Measurements from ENCODE around the gene CCDC159.
"Not testable (repeated sequence)": the region's sequence is repeated elsewhere in the genome, so short reads cannot be mapped to it uniquely, and the experiment has no call there.

CCDC159 gene

GRCh38 chr19:11323601-11324078 lies 22.7 kb upstream of the CCDC159 start:
- no peaks in the 10 kb centered on the region for H3K9me3 ChIP-seq (ENCODE audit: control insufficient read depth in 2 of 2, low read length in 2 of 2)
- H3K4me3 ChIP-seq (ENCODE audit: low read length in 2 of 2) = no peak overlapping the region
- H3K9ac ChIP-seq (ENCODE audit: low read depth in 1 of 2, low read length in 2 of 2) = peak overlapping the region in 1 of 2 donors; percentile 29
- H3K4me1 ChIP-seq (ENCODE audit: control insufficient read depth in 2 of 2, insufficient read depth in 2 of 2, low read length in 2 of 2) = peaks cover 13 to 15% of the 10 kb centered on the region in 2 donors
- peak overlapping the region; percentile 38 to 67 for H3K27ac ChIP-seq (ENCODE audit: low read depth in 2 of 2, low read length in 2 of 2)
- peaks cover 3 to 4% of the 10 kb centered on the region in 2 donors for H3K36me3 ChIP-seq (ENCODE audit: control insufficient read depth in 2 of 2, insufficient read depth in 2 of 2, low read length in 2 of 2)
- H3K27me3 ChIP-seq (ENCODE audit: control insufficient read depth in 2 of 2, insufficient read depth in 2 of 2, low read length in 2 of 2) = no peaks in the 10 kb centered on the region

GRCh38 chr19:11324079-11324661 lies 22.1 kb upstream of the CCDC159 start:
- Histone ChIP-seq H3K9ac (ENCODE audit: low read depth in 1 of 2, low read length in 2 of 2) (peak overlapping the region in 1 of 2 donors; percentile 29), H3K4me1 (ENCODE audit: control insufficient read depth in 2 of 2, insufficient read depth in 2 of 2, low read length in 2 of 2) (peaks cover 13 to 15% of the 10 kb centered on the region in 2 donors), H3K36me3 (ENCODE audit: control insufficient read depth in 2 of 2, insufficient read depth in 2 of 2, low read length in 2 of 2) (peaks cover 3 to 4% of the 10 kb centered on the region in 2 donors), H3K9me3 (ENCODE audit: control insufficient read depth in 2 of 2, low read length in 2 of 2) (no peaks in the 10 kb centered on the region), H3K4me3 (ENCODE audit: low read length in 2 of 2) (no peak overlapping the region), H3K27me3 (ENCODE audit: control insufficient read depth in 2 of 2, insufficient read depth in 2 of 2, low read length in 2 of 2) (no peaks in the 10 kb centered on the region), H3K27ac (ENCODE audit: low read depth in 2 of 2, low read length in 2 of 2) (peak overlapping the region; percentile 59 to 67)

- H3K9me3 ChIP-seq (ENCODE audit: control insufficient read depth in 2 of 2, low read length in 2 of 2) = no peaks in the 10 kb centered on the region
- H3K9ac ChIP-seq (ENCODE audit: low read depth in 1 of 2, low read length in 2 of 2) = no peak overlapping the region
- H3K4me3 ChIP-seq (ENCODE audit: low read length in 2 of 2) = no peak overlapping the region
- peaks cover 3 to 4% of the 10 kb centered on the region in 2 donors for H3K36me3 ChIP-seq (ENCODE audit: control insufficient read depth in 2 of 2, insufficient read depth in 2 of 2, low read length in 2 of 2)
- H3K4me1 ChIP-seq (ENCODE audit: control insufficient read depth in 2 of 2, insufficient read depth in 2 of 2, low read length in 2 of 2) = peaks cover 13 to 15% of the 10 kb centered on the region in 2 donors
- H3K27ac ChIP-seq (ENCODE audit: low read depth in 2 of 2, low read length in 2 of 2) = peak overlapping the region; percentile 40 to 59
- H3K27me3 ChIP-seq (ENCODE audit: control insufficient read depth in 2 of 2, insufficient read depth in 2 of 2, low read length in 2 of 2) = no peaks in the 10 kb centered on the region
Measured at GRCh38 chr19:11324748-11325389, 21.4 kb upstream of the CCDC159 start.

- H3K4me3 ChIP-seq (ENCODE audit: low read length in 2 of 2) = no peak overlapping the region
- no peaks in the 10 kb centered on the region for H3K27me3 ChIP-seq (ENCODE audit: control insufficient read depth in 2 of 2, insufficient read depth in 2 of 2, low read length in 2 of 2)
- no peaks in the 10 kb centered on the region for H3K9me3 ChIP-seq (ENCODE audit: control insufficient read depth in 2 of 2, low read length in 2 of 2)
- peaks cover 13 to 15% of the 10 kb centered on the region in 2 donors for H3K4me1 ChIP-seq (ENCODE audit: control insufficient read depth in 2 of 2, insufficient read depth in 2 of 2, low read length in 2 of 2)
- H3K36me3 ChIP-seq (ENCODE audit: control insufficient read depth in 2 of 2, insufficient read depth in 2 of 2, low read length in 2 of 2) = peaks cover 3 to 4% of the 10 kb centered on the region in 2 donors
- no peak overlapping the region for H3K9ac ChIP-seq (ENCODE audit: low read depth in 1 of 2, low read length in 2 of 2)
- no peak overlapping the region for H3K27ac ChIP-seq (ENCODE audit: low read depth in 2 of 2, low read length in 2 of 2)
Measured at GRCh38 chr19:11325544-11325943, 20.8 kb upstream of the CCDC159 start.

- Histone ChIP-seq H3K4me1 (ENCODE audit: control insufficient read depth in 2 of 2, insufficient read depth in 2 of 2, low read length in 2 of 2) (no peaks in the 10 kb centered on the region), H3K9me3 (ENCODE audit: control insufficient read depth in 2 of 2, low read length in 2 of 2) (no peaks in the 10 kb centered on the region), H3K36me3 (ENCODE audit: control insufficient read depth in 2 of 2, insufficient read depth in 2 of 2, low read length in 2 of 2) (peaks cover 6 to 12% of the 10 kb centered on the region in 2 donors), H3K27ac (ENCODE audit: low read depth in 2 of 2, low read length in 2 of 2) (no peak overlapping the region), H3K9ac (ENCODE audit: low read depth in 1 of 2, low read length in 2 of 2) (no peak overlapping the region), H3K4me3 (ENCODE audit: low read length in 2 of 2) (no peak overlapping the region), H3K27me3 (ENCODE audit: control insufficient read depth in 2 of 2, insufficient read depth in 2 of 2, low read length in 2 of 2) (no peaks in the 10 kb centered on the region)
Measured at GRCh38 chr19:11330127-11330526, 16.2 kb upstream of the CCDC159 start.

GRCh38 chr19:11331502-11331901 lies 14.8 kb upstream of the CCDC159 start:
- Histone ChIP-seq H3K27ac (ENCODE audit: low read depth in 2 of 2, low read length in 2 of 2) (no peak overlapping the region), H3K36me3 (ENCODE audit: control insufficient read depth in 2 of 2, insufficient read depth in 2 of 2, low read length in 2 of 2) (peaks cover 13 to 26% of the 10 kb centered on the region in 2 donors), H3K9ac (ENCODE audit: low read depth in 1 of 2, low read length in 2 of 2) (no peak overlapping the region), H3K27me3 (ENCODE audit: control insufficient read depth in 2 of 2, insufficient read depth in 2 of 2, low read length in 2 of 2) (no peaks in the 10 kb centered on the region), H3K4me1 (ENCODE audit: control insufficient read depth in 2 of 2, insufficient read depth in 2 of 2, low read length in 2 of 2) (no peaks in the 10 kb centered on the region), H3K4me3 (ENCODE audit: low read length in 2 of 2) (no peak overlapping the region), H3K9me3 (ENCODE audit: control insufficient read depth in 2 of 2, low read length in 2 of 2) (no peaks in the 10 kb centered on the region)

GRCh38 chr19:11332822-11333221 lies 13.5 kb upstream of the CCDC159 start:
- H3K9ac ChIP-seq (ENCODE audit: low read depth in 1 of 2, low read length in 2 of 2) = no peak overlapping the region
- no peak overlapping the region for H3K27ac ChIP-seq (ENCODE audit: low read depth in 2 of 2, low read length in 2 of 2)
- no peak overlapping the region for H3K4me3 ChIP-seq (ENCODE audit: low read length in 2 of 2)
- no peaks in the 10 kb centered on the region for H3K9me3 ChIP-seq (ENCODE audit: control insufficient read depth in 2 of 2, low read length in 2 of 2)
- no peaks in the 10 kb centered on the region for H3K27me3 ChIP-seq (ENCODE audit: control insufficient read depth in 2 of 2, insufficient read depth in 2 of 2, low read length in 2 of 2)
- H3K4me1 ChIP-seq (ENCODE audit: control insufficient read depth in 2 of 2, insufficient read depth in 2 of 2, low read length in 2 of 2) = peaks cover 0 to under 1% of the 10 kb centered on the region in 2 donors
- peaks cover 10 to 25% of the 10 kb centered on the region in 2 donors for H3K36me3 ChIP-seq (ENCODE audit: control insufficient read depth in 2 of 2, insufficient read depth in 2 of 2, low read length in 2 of 2)

GRCh38 chr19:11333838-11334237 lies 12.5 kb upstream of the CCDC159 start:
- not testable (repeated sequence) for H3K27ac ChIP-seq (ENCODE audit: low read depth in 2 of 2, low read length in 2 of 2); H3K27me3 ChIP-seq (ENCODE audit: control insufficient read depth in 2 of 2, insufficient read depth in 2 of 2, low read length in 2 of 2); H3K9me3 ChIP-seq (ENCODE audit: control insufficient read depth in 2 of 2, low read length in 2 of 2); H3K9ac ChIP-seq (ENCODE audit: low read depth in 1 of 2, low read length in 2 of 2); H3K4me3 ChIP-seq (ENCODE audit: low read length in 2 of 2); H3K4me1 ChIP-seq (ENCODE audit: control insufficient read depth in 2 of 2, insufficient read depth in 2 of 2, low read length in 2 of 2)
- peaks cover 10 to 25% of the 10 kb centered on the region in 2 donors for H3K36me3 ChIP-seq (ENCODE audit: control insufficient read depth in 2 of 2, insufficient read depth in 2 of 2, low read length in 2 of 2)

GRCh38 chr19:11335449-11336146 lies 10.7 kb upstream of the CCDC159 start:
- Histone ChIP-seq H3K9ac (ENCODE audit: low read depth in 1 of 2, low read length in 2 of 2) (no peak overlapping the region), H3K4me3 (ENCODE audit: low read length in 2 of 2) (no peak overlapping the region), H3K9me3 (ENCODE audit: control insufficient read depth in 2 of 2, low read length in 2 of 2) (no peaks in the 10 kb centered on the region), H3K27ac (ENCODE audit: low read depth in 2 of 2, low read length in 2 of 2) (no peak overlapping the region), H3K27me3 (ENCODE audit: control insufficient read depth in 2 of 2, insufficient read depth in 2 of 2, low read length in 2 of 2) (no peaks in the 10 kb centered on the region), H3K36me3 (ENCODE audit: control insufficient read depth in 2 of 2, insufficient read depth in 2 of 2, low read length in 2 of 2) (peaks cover 10 to 25% of the 10 kb centered on the region in 2 donors), H3K4me1 (ENCODE audit: control insufficient read depth in 2 of 2, insufficient read depth in 2 of 2, low read length in 2 of 2) (peaks cover 16% of the 10 kb centered on the region in 2 donors)

- no peak overlapping the region for H3K27ac ChIP-seq (ENCODE audit: low read depth in 2 of 2, low read length in 2 of 2)
- no peak overlapping the region for H3K4me3 ChIP-seq (ENCODE audit: low read length in 2 of 2)
- peaks cover 10 to 25% of the 10 kb centered on the region in 2 donors for H3K36me3 ChIP-seq (ENCODE audit: control insufficient read depth in 2 of 2, insufficient read depth in 2 of 2, low read length in 2 of 2)
- no peaks in the 10 kb centered on the region for H3K9me3 ChIP-seq (ENCODE audit: control insufficient read depth in 2 of 2, low read length in 2 of 2)
- no peaks in the 10 kb centered on the region for H3K27me3 ChIP-seq (ENCODE audit: control insufficient read depth in 2 of 2, insufficient read depth in 2 of 2, low read length in 2 of 2)
- peaks cover 16% of the 10 kb centered on the region in 2 donors for H3K4me1 ChIP-seq (ENCODE audit: control insufficient read depth in 2 of 2, insufficient read depth in 2 of 2, low read length in 2 of 2)
- no peak overlapping the region for H3K9ac ChIP-seq (ENCODE audit: low read depth in 1 of 2, low read length in 2 of 2)
Measured at GRCh38 chr19:11337080-11337479, 9.2 kb upstream of the CCDC159 start.
